Keratinocyte (primary cell): Measurements from ENCODE around the gene IMPDH1.

Experiments used
- CTCF ChIP-seq, 3 experiments: IDR thresholded peaks in 1 of 3; conservative IDR thresholded peaks in 1 of 3; optimal IDR thresholded peaks in 1 of 3; 2 replicates in 2 of 3; 3 replicates in 1 of 3; pipeline versions ENCODE3 to v1.5.1; 2011; ENCODE audit warnings: low read length in 3 of 3, mild to moderate bottlenecking in 3 of 3, moderate library complexity in 2 of 3, control low read depth in 1 of 3, inconsistent platforms in 1 of 3; ENCODE audit not compliant: insufficient read depth in 2 of 3; ENCODE audit errors: extremely low read depth in 1 of 3
- EZH2 ChIP-seq: IDR thresholded peaks from one replicate; pipeline ENCODE4 v1.6.1; 2012; ENCODE audit warnings: inconsistent platforms, mild to moderate bottlenecking, low read length, moderate library complexity

GRCh38 chr7:128448751-128449302 is 39.0 kb upstream of the IMPDH1 start:
- TF ChIP-seq CTCF (optimal IDR thresholded peaks at IDR 0.05 in 1 of 3, IDR thresholded peaks at IDR 0.05 in 1 of 3, conservative IDR thresholded peaks at IDR 0.05 in 1 of 3; ENCODE audit: extremely low read depth in 1 of 3, insufficient read depth in 2 of 3, low read length in 3 of 3), result no peak
- no peak for TF ChIP-seq EZH2
